Body of pancreas (tissue), 4 donors: Measurements from ENCODE around the gene PER2. TPM values are rescaled to one million over a fixed set of nuclear protein-coding genes. Genes with fewer than 3 reads are reported as not detected.

Experiments used
- ATAC-seq: fragments of 150-250 bp; one replicate; pipeline ENCODE4 v1.9.1; 2016
- DNase-seq, 4 donors: peaks; one replicate each; pipeline ENCODE4 v3.0.0-alpha.2; 2019
- H3K27ac ChIP-seq, 4 donors: fragments of 200-600 bp; sonication (generic); 1 replicate in 3 of 4; 2 replicates in 1 of 4; pipeline versions ENCODE4 v1.5.1 to v1.6.1; 2016 to 2019; ENCODE audit warnings: mild to moderate bottlenecking in 1 of 4, mixed read lengths in 1 of 4, moderate library complexity in 1 of 4
- H3K27me3 ChIP-seq, 2 donors: fragments of 200-600 bp; sonication (generic); one replicate each; pipeline ENCODE4 v1.6.0; 2016; ENCODE audit warnings: mild to moderate bottlenecking in 1 of 2
- H3K36me3 ChIP-seq, 2 donors: fragments of 200-600 bp; sonication (generic); replicated peaks in 1 of 2; 2 replicates each; pipeline ENCODE4 v1.5.1; 2016; ENCODE audit warnings: low read depth in 2 of 2; ENCODE audit not compliant: insufficient read depth in 1 of 2
- H3K4me1 ChIP-seq: fragments of 200-600 bp; sonication (generic); one replicate; pipeline ENCODE4 v1.6.0; 2016
- H3K4me3 ChIP-seq, 2 donors: fragments of 200-600 bp; sonication (generic); 1 replicate in 1 of 2; 2 replicates in 1 of 2; pipeline ENCODE4 v1.5.1; 2016 to 2019
- H3K9me3 ChIP-seq, 3 donors: fragments of 200-600 bp; sonication (generic); 1 replicate in 2 of 3; 2 replicates in 1 of 3; pipeline ENCODE4 v1.5.1; 2016
- POLR2A ChIP-seq, 3 donors: fragments of 450-650 bp; IDR thresholded peaks; one replicate each; pipeline ENCODE4 v1.6.1; 2016; ENCODE audit warnings: antibody characterized with exemption in 3 of 3, mild to moderate bottlenecking in 2 of 3
- WGBS, 2 donors: methylation state at CpG; one replicate each; pipeline ENCODE4 v1.1.5; 2017; 5-methylcytosine and 5-hydroxymethylcytosine counted together
- intact Hi-C: fragments of 100-400 bp; cut with DNase I; formaldehyde crosslinking; loops from one replicate; pipeline ENCODE4 v1.15.1; 2023
- total RNA-seq, 2 donors: library from RNA; depleted of rRNA; stranded (reverse); fragments of >200 nt; gene quantifications; one replicate each; pipeline ENCODE4 v1.1.0, GENCODE V29; 2016
- TF ChIP-seq, protein P1 (sequence below), 7 experiments: fragments of 450-650 bp in 4 of 7; fragments of 200-600 bp in 3 of 7; sonication (generic) in 3 of 7; IDR thresholded peaks; one replicate each; pipeline ENCODE4 v1.5.1; 2016 to 2019; ENCODE audit warnings: antibody characterized with exemption in 7 of 7

PER2 gene
- total RNA-seq, 2 donors from 2014 or later = 10.9 to 21.8 TPM

DNA sequence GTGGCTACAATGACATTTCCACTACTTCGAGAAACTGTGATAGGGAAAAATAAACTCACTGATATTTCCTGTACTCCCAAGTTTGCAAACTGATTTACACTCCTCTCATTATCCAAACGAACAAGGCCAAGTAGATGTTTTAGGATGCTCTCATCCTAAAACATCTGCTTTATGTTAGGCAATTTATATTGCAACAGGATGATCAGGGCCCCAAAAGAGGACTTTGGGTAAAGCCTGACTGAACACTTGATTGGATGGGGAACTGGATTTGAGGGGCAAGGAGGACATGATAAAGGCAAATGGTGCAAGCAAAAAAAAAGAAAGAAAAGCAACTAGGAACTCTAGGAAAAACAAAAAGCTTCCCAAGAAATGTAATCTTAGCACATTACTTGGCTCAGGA, 46.4 kb downstream of the PER2 start:
- H3K9me3 ChIP-seq = no peaks in the 10 kb centered on the region
- peaks cover 2 to 6% of the 10 kb centered on the region in 2 donors for H3K36me3 ChIP-seq
- TF ChIP-seq, protein P1, sequence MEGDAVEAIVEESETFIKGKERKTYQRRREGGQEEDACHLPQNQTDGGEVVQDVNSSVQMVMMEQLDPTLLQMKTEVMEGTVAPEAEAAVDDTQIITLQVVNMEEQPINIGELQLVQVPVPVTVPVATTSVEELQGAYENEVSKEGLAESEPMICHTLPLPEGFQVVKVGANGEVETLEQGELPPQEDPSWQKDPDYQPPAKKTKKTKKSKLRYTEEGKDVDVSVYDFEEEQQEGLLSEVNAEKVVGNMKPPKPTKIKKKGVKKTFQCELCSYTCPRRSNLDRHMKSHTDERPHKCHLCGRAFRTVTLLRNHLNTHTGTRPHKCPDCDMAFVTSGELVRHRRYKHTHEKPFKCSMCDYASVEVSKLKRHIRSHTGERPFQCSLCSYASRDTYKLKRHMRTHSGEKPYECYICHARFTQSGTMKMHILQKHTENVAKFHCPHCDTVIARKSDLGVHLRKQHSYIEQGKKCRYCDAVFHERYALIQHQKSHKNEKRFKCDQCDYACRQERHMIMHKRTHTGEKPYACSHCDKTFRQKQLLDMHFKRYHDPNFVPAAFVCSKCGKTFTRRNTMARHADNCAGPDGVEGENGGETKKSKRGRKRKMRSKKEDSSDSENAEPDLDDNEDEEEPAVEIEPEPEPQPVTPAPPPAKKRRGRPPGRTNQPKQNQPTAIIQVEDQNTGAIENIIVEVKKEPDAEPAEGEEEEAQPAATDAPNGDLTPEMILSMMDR (IDR thresholded peaks at IDR 0.05) = no peak
- TF ChIP-seq POLR2A (IDR thresholded peaks at IDR 0.05) = no peak
- DNase-seq (no peak), ATAC-seq (no peak)
- no peaks in the 10 kb centered on the region for H3K27me3 ChIP-seq
- WGBS, 2 donors = 47 to 65% methylated on average over 2 of the region's 2 CpGs
- H3K4me1 ChIP-seq = peaks cover 51% of the 10 kb centered on the region
- H3K27ac ChIP-seq = peak overlapping the region in 3 of 4 donors; percentile 64 to 84 (median 71)
- no peak overlapping the region for H3K4me3 ChIP-seq
- intact Hi-C loops = no loop called here

DNA sequence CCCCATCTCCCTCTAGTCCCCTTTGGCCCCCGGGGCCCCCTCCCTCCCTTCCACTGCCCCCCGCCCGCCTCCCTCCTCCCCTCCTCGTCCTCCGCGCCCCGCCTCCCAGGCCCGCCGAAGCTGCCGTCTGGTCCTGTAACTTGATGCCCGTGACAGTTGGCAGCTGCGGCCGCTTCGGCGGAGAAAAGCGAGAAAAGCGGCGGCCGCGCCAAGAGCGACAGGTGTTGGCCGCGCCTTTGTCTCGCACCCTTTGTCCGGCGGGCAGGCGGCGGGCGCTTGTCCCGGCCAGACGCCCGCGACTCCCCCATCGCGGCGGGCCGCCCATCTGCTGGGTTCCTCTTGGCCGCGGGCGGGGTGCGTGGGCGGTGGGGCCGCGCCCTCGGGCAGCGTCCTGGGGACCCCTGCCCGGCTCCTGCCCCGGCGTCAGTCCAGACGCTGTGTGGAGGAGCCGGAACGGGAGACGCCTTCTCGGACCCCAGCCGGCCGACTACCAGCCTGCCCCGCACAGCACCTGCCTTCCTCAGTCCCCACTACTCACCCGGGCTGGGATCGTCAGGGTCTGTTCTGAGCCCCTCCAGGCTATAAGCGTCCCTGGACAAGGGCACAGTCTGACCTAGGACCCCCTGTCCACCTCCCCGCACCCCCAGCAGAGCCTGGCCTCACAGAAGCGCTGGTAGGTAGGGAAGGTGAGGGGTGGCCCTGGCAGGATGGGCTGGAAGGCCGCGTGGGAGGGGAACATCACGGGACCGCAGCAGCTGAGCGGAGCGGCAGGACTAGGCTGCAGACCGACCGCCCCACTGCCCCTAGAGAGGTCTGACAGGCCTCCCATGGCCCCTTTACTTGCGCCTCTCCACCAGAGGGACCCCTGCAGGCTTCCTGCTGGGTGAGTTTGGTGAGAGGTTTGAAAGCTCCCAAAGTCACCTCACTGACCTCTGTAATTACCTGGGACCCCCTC, 47.4 kb downstream of the PER2 start:
- Histone ChIP-seq H3K4me3 (no peak overlapping the region), H3K4me1 (peaks cover 51% of the 10 kb centered on the region), H3K9me3 (no peaks in the 10 kb centered on the region), H3K27me3 (no peaks in the 10 kb centered on the region), H3K27ac (peak overlapping the region; percentile 50 to 85 (median 78)), H3K36me3 (peaks cover 0 to 6% of the 10 kb centered on the region in 2 donors)
- intact Hi-C loops = no loop called here
- DNase-seq = peak; percentile 90 to 95 (median 92)
- ATAC-seq = peak; percentile 69
- WGBS, 2 donors = 10 to 23% methylated on average over 18 to 66 of the region's 71 CpGs
- TF ChIP-seq, protein P1 (IDR thresholded peaks at IDR 0.05) = no peak
- peak in 1 of 3 donors; percentile 3 for TF ChIP-seq POLR2A (IDR thresholded peaks at IDR 0.05)

- intact Hi-C loops = no loop called here
- TF ChIP-seq POLR2A (IDR thresholded peaks at IDR 0.05) = peak; percentile 64 to 94 (median 66)
- TF ChIP-seq, protein P1 (IDR thresholded peaks at IDR 0.05) = peak in 2 of 7 experiments; percentile 13 to 21
- Histone ChIP-seq H3K9me3 (no peaks in the 10 kb centered on the region), H3K27ac (peak within 1 kb of the TSS; percentile 50 to 85 (median 78)), H3K4me3 (peak within 1 kb of the TSS in 1 of 2 donors; percentile 26), H3K4me1 (peaks cover 54% of the 10 kb centered on the region), H3K36me3 (peaks cover 0 to 1% of the 10 kb centered on the region in 2 donors), H3K27me3 (no peaks in the 10 kb centered on the region)
- peak; percentile 90 to 94 (median 93) for DNase-seq
- 0 to 1% methylated on average over 9 to 63 of the region's 105 CpGs for WGBS, 2 donors
- ATAC-seq = peak; percentile 86
These were observed 48.3 kb downstream of the PER2 start, which contains the start of gene HES6 for GRCh38 chr2:238239863-238240756. Gene HES6, minus strand, starts transcription at chr2:238240038. Its CDS starts 133 bp downstream, at chr2:238239905.

GRCh38 chr2:238239543-238239862, 48.9 kb downstream of the PER2 start:
- Histone ChIP-seq H3K4me1 (peaks cover 55% of the 10 kb centered on the region), H3K27me3 (no peaks in the 10 kb centered on the region), H3K27ac (peak overlapping the region in 3 of 4 donors; percentile 43 to 84 (median 71)), H3K9me3 (no peaks in the 10 kb centered on the region), H3K36me3 (no peaks in the 10 kb centered on the region), H3K4me3 (peak overlapping the region in 1 of 2 donors; percentile 26)
- DNase-seq (peak in 3 of 4 donors; percentile 33 to 42 (median 35)), ATAC-seq (peak; percentile 12)
- 0% methylated on average over 1 to 29 of the region's 43 CpGs for WGBS, 2 donors
- intact Hi-C loops = no loop called here
- TF ChIP-seq POLR2A (IDR thresholded peaks at IDR 0.05) = no peak
- TF ChIP-seq, protein P1 (IDR thresholded peaks at IDR 0.05) = no peak
